H1 (cell line): ENCODE measurements around the gene SRR. TPM values are rescaled to one million over a fixed set of nuclear protein-coding genes. Genes with fewer than 3 reads are reported as not detected.

ENCODE experiments used
- CTCF ChIA-PET: fragments of 300-600 bp; sonication (Branson Sonifier 250); formaldehyde crosslinking; loops from one replicate; lab custom pipeline; 2021; ENCODE audit not compliant: partially characterized antibody; lab: Charles Lee
- POLR2A ChIA-PET: fragments of 300-600 bp; sonication (Branson Sonifier 250); formaldehyde crosslinking; loops from one replicate; lab custom pipeline; 2021; ENCODE audit warnings: inconsistent platforms; ENCODE audit not compliant: partially characterized antibody; lab: Charles Lee
- DNase-seq, 2 experiments: peaks; one replicate each; pipeline versions ENCODE4 v3.0.0 to v3.0.0-alpha.2; 2010 to 2022; ENCODE audit warnings: low spot score in 2 of 2, low read depth in 1 of 2, mixed read lengths in 1 of 2
- FAIRE-seq: peaks from 2 replicates; lab custom pipeline; 2011; peaks lifted over from hg19 to GRCh38; lab: Jason Lieb, UNC
- H2AFZ ChIP-seq: 2 replicates; pipeline ENCODE4 v1.8.1; 2012; ENCODE audit warnings: low read length, inconsistent platforms
- H2AK5ac ChIP-seq: 2 replicates; pipeline ENCODE4 v1.6.1; 2013; ENCODE audit warnings: low read depth, low read length
- H2BK120ac ChIP-seq: replicated peaks from 2 replicates; pipeline ENCODE3; 2013; ENCODE audit warnings: low read depth, low read length, inconsistent platforms
- H2BK12ac ChIP-seq: 2 replicates; pipeline ENCODE4 v1.6.1; 2013; ENCODE audit warnings: low read depth, low read length
- H2BK15ac ChIP-seq: 2 replicates; pipeline ENCODE4 v1.6.1; 2013; ENCODE audit warnings: low read length
- H2BK20ac ChIP-seq: 2 replicates; pipeline ENCODE4 v1.6.1; 2013; ENCODE audit warnings: low read length
- H2BK5ac ChIP-seq: 2 replicates; pipeline ENCODE4 v1.6.1; 2013; ENCODE audit warnings: low read depth, low read length
- H3K14ac ChIP-seq: 2 replicates; pipeline ENCODE4 v1.6.1; 2013; ENCODE audit warnings: inconsistent platforms; ENCODE audit not compliant: insufficient read length
- H3K18ac ChIP-seq: 2 replicates; pipeline ENCODE4 v1.6.1; 2013; ENCODE audit warnings: low read length; ENCODE audit errors: extremely low read depth
- H3K23ac ChIP-seq: 2 replicates; pipeline ENCODE4 v1.6.1; 2013; ENCODE audit warnings: inconsistent platforms; ENCODE audit not compliant: insufficient read length
- H3K23me2 ChIP-seq: 2 replicates; pipeline ENCODE4 v1.6.1; 2013; ENCODE audit warnings: low read depth, low read length
- H3K27ac ChIP-seq: 2 replicates; pipeline ENCODE4 v1.6.1; 2011; ENCODE audit warnings: low read depth, low read length, inconsistent platforms
- H3K27me3 ChIP-seq, 4 experiments: replicated peaks in 1 of 4; 1 replicate in 1 of 4; 2 replicates in 3 of 4; pipeline versions ENCODE4 v1.6.1 to v1.8.1; 2011 to 2013; ENCODE audit warnings: low read length in 3 of 4, mild to moderate bottlenecking in 3 of 4, inconsistent platforms in 2 of 4, mixed read lengths in 2 of 4, moderate library complexity in 1 of 4; ENCODE audit not compliant: control insufficient read depth in 3 of 4, insufficient read depth in 3 of 4; ENCODE audit errors: extremely low read depth in 1 of 4
- H3K36me3 ChIP-seq, 4 experiments: 2 replicates each; pipeline versions ENCODE4 v1.6.1 to v1.8.1; 2011 to 2013; ENCODE audit warnings: mild to moderate bottlenecking in 4 of 4, low read length in 3 of 4, moderate library complexity in 2 of 4, control low read depth in 1 of 4, inconsistent platforms in 1 of 4; ENCODE audit not compliant: insufficient read depth in 4 of 4, control insufficient read depth in 2 of 4
- H3K4ac ChIP-seq: replicated peaks from 2 replicates; pipeline ENCODE3; 2013; ENCODE audit warnings: low read length, low read depth, mixed read lengths, inconsistent platforms; ENCODE audit not compliant: insufficient read length
- H3K4me1 ChIP-seq, 4 experiments: replicated peaks in 1 of 4; 1 replicate in 1 of 4; 2 replicates in 3 of 4; pipeline versions ENCODE4 v1.6.1 to v1.8.1; 2011 to 2013; ENCODE audit warnings: low read length in 3 of 4, inconsistent platforms in 2 of 4, mixed read lengths in 1 of 4; ENCODE audit not compliant: insufficient read depth in 4 of 4, control insufficient read depth in 3 of 4
- H3K4me2 ChIP-seq, 2 experiments: 2 replicates each; pipeline versions ENCODE4 v1.6.1 to v1.8.1; 2011 to 2013; ENCODE audit warnings: low read depth in 2 of 2, low read length in 2 of 2, control low read depth in 1 of 2, inconsistent platforms in 1 of 2, mild to moderate bottlenecking in 1 of 2; ENCODE audit not compliant: insufficient read depth in 1 of 2
- H3K4me3 ChIP-seq, 4 experiments: fragments of 200-600, 300-600 bp in 1 of 4; sonication (generic), shearing (Covaris generic), sonication (Bioruptor Twin) in 1 of 4; 2 replicates each; pipeline versions ENCODE4 v1.5.1 to v1.8.1; 2011 to 2016; ENCODE audit warnings: low read length in 4 of 4, low read depth in 3 of 4, control low read depth in 2 of 4, inconsistent platforms in 2 of 4, mild to moderate bottlenecking in 2 of 4, mixed read lengths in 1 of 4, moderate library complexity in 1 of 4; ENCODE audit not compliant: insufficient read depth in 2 of 4; ENCODE audit errors: extremely low read depth in 1 of 4
- H3K56ac ChIP-seq: replicated peaks from 2 replicates; pipeline ENCODE3; 2013; ENCODE audit warnings: low read depth, mild to moderate bottlenecking, mixed read lengths, low read length, inconsistent platforms; ENCODE audit not compliant: insufficient read length
- H3K79me1 ChIP-seq: 2 replicates; pipeline ENCODE4 v1.6.1; 2013; ENCODE audit warnings: low read depth, low read length, control low read depth
- H3K79me2 ChIP-seq, 2 experiments: 2 replicates each; pipeline versions ENCODE4 v1.6.1 to v1.8.1; 2012 to 2013; ENCODE audit warnings: low read length in 2 of 2, mild to moderate bottlenecking in 2 of 2, inconsistent platforms in 1 of 2; ENCODE audit not compliant: insufficient read depth in 2 of 2, control insufficient read depth in 1 of 2
- H3K9ac ChIP-seq, 4 experiments: replicated peaks in 1 of 4; 1 replicate in 1 of 4; 2 replicates in 3 of 4; pipeline versions ENCODE4 v1.6.1 to v1.8.1; 2011 to 2013; ENCODE audit warnings: low read depth in 3 of 4, low read length in 3 of 4, control low read depth in 2 of 4, mild to moderate bottlenecking in 2 of 4, moderate library complexity in 2 of 4, inconsistent platforms in 1 of 4; ENCODE audit errors: extremely low read depth in 1 of 4
- H3K9me3 ChIP-seq, 2 experiments: 2 replicates each; pipeline versions ENCODE4 v1.6.1 to v1.8.1; 2012 to 2013; ENCODE audit warnings: mild to moderate bottlenecking in 2 of 2, moderate library complexity in 2 of 2, control low read depth in 1 of 2, inconsistent platforms in 1 of 2, low read depth in 1 of 2, low read length in 1 of 2, mixed read lengths in 1 of 2; ENCODE audit not compliant: insufficient read depth in 2 of 2
- H4K20me1 ChIP-seq, 2 experiments: replicated peaks in 1 of 2; 2 replicates each; pipeline versions ENCODE3 to v1.8.1; 2011 to 2013; ENCODE audit warnings: inconsistent platforms in 2 of 2, low read length in 2 of 2, mild to moderate bottlenecking in 1 of 2; ENCODE audit not compliant: insufficient read depth in 2 of 2, control insufficient read depth in 1 of 2
- H4K5ac ChIP-seq: 2 replicates; pipeline ENCODE4 v1.6.1; 2013; ENCODE audit warnings: low read length, low read depth, mixed read lengths, inconsistent platforms; ENCODE audit not compliant: insufficient read length
- H4K8ac ChIP-seq: 2 replicates; pipeline ENCODE4 v1.8.0; 2013; ENCODE audit warnings: mild to moderate bottlenecking, moderate library complexity, low read length, inconsistent platforms; ENCODE audit not compliant: insufficient read depth; ENCODE audit errors: extremely low read depth
- H4K91ac ChIP-seq: replicated peaks from 2 replicates; pipeline ENCODE3; 2013; ENCODE audit warnings: low read length, mixed read lengths, inconsistent platforms; ENCODE audit not compliant: insufficient read length
- KDM1A ChIP-seq: fragments of 200-600, 300-600 bp; sonication (generic); IDR thresholded peaks from 2 replicates; pipeline ENCODE4 v1.7.1; 2016; ENCODE audit warnings: mild to moderate bottlenecking, low read length, borderline replicate concordance
- WGBS, 2 experiments: shearing (Covaris generic) in 1 of 2; methylation state at CpG; one replicate each; pipeline versions ENCODE4 v1.1.6 to v1.1.7; 2013 to 2015; ENCODE audit warnings: low lambda C conversion rate in 2 of 2, mixed read lengths in 2 of 2, inconsistent platforms in 1 of 2, low coverage in 1 of 2, missing lambda C conversion rate in 1 of 2; ENCODE audit not compliant: insufficient replicate concordance in 2 of 2, insufficient coverage in 1 of 2, insufficient read length in 1 of 2; ENCODE audit errors: extremely low coverage in 1 of 2, missing lambda C conversion rate in 1 of 2; 5-methylcytosine and 5-hydroxymethylcytosine counted together
- polyA plus RNA-seq, 7 experiments: library from polyadenylated mRNA; depleted of rRNA in 3 of 7; stranded (reverse) in 5 of 7; unstranded in 2 of 7; fragments of >200 nt in 5 of 7; fragments of 200-250 nt in 2 of 7; gene quantifications; 1 replicate in 5 of 7; 2 replicates in 1 of 7; 4 replicates in 1 of 7; pipeline versions ENCODE4 v1.2.1 to v1.2.3, GENCODE V29; 2011 to 2013; ENCODE audit warnings: missing spikeins in 2 of 7, mixed read lengths in 2 of 7
- total RNA-seq: library from RNA; stranded (reverse); fragmentation: NEBNext Ultra II Directional; extraction: Animal tissue kit (Norgen Biotek cat#: 25700); gene quantifications from 2 replicates; pipeline ENCODE4 v1.2.1, GENCODE V29; 2021

Gene SRR
- total and polyA plus RNA-seq, 2 of the 8 experiments (the other 6 are each of a cell fraction or from before 2014, with no cell fraction given) = 3.6 to 4.5 TPM

DNA sequence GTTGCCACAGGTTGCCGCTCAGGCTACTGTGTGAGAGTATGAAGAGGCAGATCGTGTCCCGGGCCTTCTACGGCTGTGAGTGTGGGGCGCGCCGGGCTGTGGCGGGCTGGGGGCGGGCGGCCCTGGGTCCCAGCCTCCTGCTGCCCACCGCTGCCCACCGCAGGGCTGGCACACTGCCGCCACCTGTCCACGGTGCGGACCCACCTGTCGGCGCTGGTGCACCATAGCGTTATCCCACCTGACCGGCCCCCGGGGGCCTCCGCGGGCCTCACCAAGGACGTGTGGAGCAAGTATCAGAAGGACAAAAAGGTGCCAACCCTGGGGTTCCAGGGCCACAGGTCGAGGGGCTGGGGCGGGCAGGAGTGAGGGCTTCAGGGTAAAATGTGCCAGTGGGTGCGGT lies 68.4 kb downstream of the SRR start:
- no peak overlapping the region for H2BK12ac ChIP-seq
- no peak overlapping the region for H2BK15ac ChIP-seq
- H3K27me3 ChIP-seq = no peaks in the 10 kb centered on the region
- H4K8ac ChIP-seq = 0 out of 2 replicates have a peak overlapping the region, but pooled peaks have one; percentile 57
- no peak overlapping the region for H3K56ac ChIP-seq
- FAIRE-seq (no peak), DNase-seq (no peak)
- peaks cover 2 to 13% (median 7%) of the 10 kb centered on the region in 4 experiments; a peak in 5 of 8 replicates for H3K36me3 ChIP-seq
- H4K5ac ChIP-seq = no peak overlapping the region
- no peak overlapping the region for H3K4me2 ChIP-seq
- no peak overlapping the region for H2BK120ac ChIP-seq
- CTCF ChIA-PET = interaction anchor here (1.2 to 13.4 kb wide), 3 partner anchors 11 to 44 kb away, joined by 3 to 209 read pairs (median 42); no protein-coding TSS in a partner anchor
- H3K4me1 ChIP-seq = peaks cover 0 to 12% (median 5%) of the 10 kb centered on the region in 4 experiments; a peak in 3 of 7 replicates
- H3K27ac ChIP-seq = no peak overlapping the region
- WGBS, 2 experiments = 98% methylated on average over 20 of the region's 26 CpGs; no CpG with 5 or more reads in 1 of the 2 experiments
- H4K91ac ChIP-seq = no peak overlapping the region
- H3K23me2 ChIP-seq = no peaks in the 10 kb centered on the region
- H4K20me1 ChIP-seq = peaks cover 2 to 3% of the 10 kb centered on the region in 2 experiments
- no peak overlapping the region for H2BK5ac ChIP-seq
- H2AFZ ChIP-seq = no peak overlapping the region
- no peak for TF ChIP-seq KDM1A
- POLR2A ChIA-PET = interaction anchor here (1.4 to 2.3 kb wide), 2 partner anchors 10 to 28 kb away, joined by 4 to 12 read pairs; no protein-coding TSS in a partner anchor
- no peak overlapping the region for H3K4me3 ChIP-seq
- H3K79me1 ChIP-seq = no peaks in the 10 kb centered on the region
- no peak overlapping the region for H3K14ac ChIP-seq
- H3K4ac ChIP-seq = no peak overlapping the region
- no peak overlapping the region for H3K18ac ChIP-seq
- H3K9ac ChIP-seq = no peak overlapping the region
- H2BK20ac ChIP-seq = no peak overlapping the region
- H2AK5ac ChIP-seq = no peak overlapping the region
- no peaks in the 10 kb centered on the region for H3K79me2 ChIP-seq
- no peak overlapping the region for H3K23ac ChIP-seq
- no peaks in the 10 kb centered on the region for H3K9me3 ChIP-seq
